CD8-positive, alpha-beta memory T cell (primary cell): ENCODE data around the gene SLC6A7. TPM values are rescaled to one million over a fixed set of nuclear protein-coding genes. Genes with fewer than 3 reads are reported as not detected.

Experiments used
- CTCF ChIA-PET: fragments of 350-600 bp; sonication (Branson Sonifier 250); formaldehyde crosslinking; loops from one replicate; lab custom pipeline; 2021; ENCODE audit warnings: antibody characterized with exemption; lab: Charles Lee
- POLR2A ChIA-PET: fragments of 350-600 bp; sonication (Branson Sonifier 250); formaldehyde crosslinking; loops from one replicate; lab custom pipeline; 2021; ENCODE audit warnings: antibody characterized with exemption; lab: Charles Lee
- DNase-seq, 5 donors: peaks; one replicate each; pipeline versions ENCODE4 v3.0.0 to v3.0.0-alpha.2; 2020 to 2022; ENCODE audit warnings: mixed read lengths in 1 of 5
- H3K27ac ChIP-seq: one replicate; pipeline ENCODE4 v1.7.0; 2013; ENCODE audit warnings: low read depth, mild to moderate bottlenecking, low read length, moderate library complexity
- H3K27me3 ChIP-seq: 2 replicates; pipeline ENCODE4 v1.7.0; 2013; ENCODE audit warnings: low read length, mild to moderate bottlenecking; ENCODE audit not compliant: insufficient read depth, poor library complexity, severe bottlenecking
- H3K36me3 ChIP-seq: 2 replicates; pipeline ENCODE4 v1.7.0; 2013; ENCODE audit warnings: mild to moderate bottlenecking, low read length, moderate library complexity; ENCODE audit not compliant: insufficient read depth
- H3K4me1 ChIP-seq: 2 replicates; pipeline ENCODE4 v1.7.0; 2013; ENCODE audit warnings: mild to moderate bottlenecking, low read length, moderate library complexity; ENCODE audit not compliant: insufficient read depth
- H3K4me3 ChIP-seq: 2 replicates; pipeline ENCODE4 v1.7.0; 2013; ENCODE audit warnings: mild to moderate bottlenecking, low read length
- H3K9me3 ChIP-seq: 2 replicates; pipeline ENCODE4 v1.7.0; 2013; ENCODE audit warnings: mild to moderate bottlenecking, low read length
- H3K27ac Mint-ChIP-seq, 8 donors: one replicate each; pipeline ENCODE4 v1.8.0; 2020 to 2021; ENCODE audit warnings: mixed read lengths in 8 of 8, mild to moderate bottlenecking in 6 of 8, inconsistent platforms in 3 of 8, moderate library complexity in 3 of 8
- H3K27me3 Mint-ChIP-seq, 2 donors: one replicate each; pipeline ENCODE4 v1.8.0; 2020 to 2021; ENCODE audit warnings: mixed read lengths in 2 of 2, mild to moderate bottlenecking in 1 of 2, moderate library complexity in 1 of 2
- H3K36me3 Mint-ChIP-seq, 3 donors: one replicate each; pipeline ENCODE4 v1.8.0; 2020 to 2021; ENCODE audit warnings: mixed read lengths in 3 of 3, inconsistent platforms in 1 of 3, mild to moderate bottlenecking in 1 of 3
- H3K4me1 Mint-ChIP-seq, 3 donors: one replicate each; pipeline ENCODE4 v1.8.0; 2020 to 2021; ENCODE audit warnings: mixed read lengths in 3 of 3, inconsistent platforms in 1 of 3, mild to moderate bottlenecking in 1 of 3
- H3K4me3 Mint-ChIP-seq, 7 donors: one replicate each; pipeline ENCODE4 v1.8.0; 2020 to 2021; ENCODE audit warnings: mixed read lengths in 7 of 7, mild to moderate bottlenecking in 6 of 7, moderate library complexity in 4 of 7, inconsistent platforms in 2 of 7
- H3K9me3 Mint-ChIP-seq, 5 donors: one replicate each; pipeline ENCODE4 v1.8.0; 2020 to 2022; ENCODE audit warnings: mixed read lengths in 5 of 5, mild to moderate bottlenecking in 3 of 5, moderate library complexity in 2 of 5, inconsistent platforms in 1 of 5
- polyA plus RNA-seq: library from polyadenylated mRNA; unstranded; fragments of 300-500 nt; fragmentation: Illumina TruSeq; gene quantifications from one replicate; pipeline ENCODE4 v1.2.3, GENCODE V29; 2021
- total RNA-seq, 2 experiments: library from RNA; stranded (reverse); gene quantifications; one replicate each; pipeline ENCODE4 v1.2.3, GENCODE V29; 2021

The SLC6A7 gene
- total RNA-seq (not detected), polyA plus RNA-seq (not detected)

- Histone ChIP-seq H3K9me3 (no peaks in the 10 kb centered on the region), H3K36me3 (no peaks in the 10 kb centered on the region), H3K27ac (no peak within 1 kb of the TSS), H3K4me1 (no peaks in the 10 kb centered on the region), H3K4me3 (no peak within 1 kb of the TSS), H3K27me3 (peaks cover 4% of the 10 kb centered on the region)
- no peak within 1 kb of the TSS for H3K27ac Mint-ChIP-seq
- CTCF ChIA-PET: no interaction called here
- no peak within 1 kb of the TSS for H3K4me3 Mint-ChIP-seq
- DNase-seq: no peak
- no peaks in the 10 kb centered on the region for H3K36me3 Mint-ChIP-seq
- H3K27me3 Mint-ChIP-seq: peaks cover 22 to 36% of the 10 kb centered on the region in 2 donors
- H3K9me3 Mint-ChIP-seq: peaks cover 0 to under 1% (median 0%) of the 10 kb centered on the region in 5 donors
- POLR2A ChIA-PET: no interaction called here
- no peaks in the 10 kb centered on the region for H3K4me1 Mint-ChIP-seq
These were observed at the start of gene SLC6A7 for GRCh38 chr5:150189728-150190502. SLC6A7 (plus strand) TSS chr5:150190062; CDS start chr5:150190328, 266 bp downstream.

- no peak for DNase-seq
- H3K4me3 Mint-ChIP-seq: no peak overlapping the region
- H3K4me1 Mint-ChIP-seq: no peaks in the 10 kb centered on the region
- CTCF ChIA-PET: no interaction called here
- POLR2A ChIA-PET: no interaction called here
- no peaks in the 10 kb centered on the region for H3K9me3 Mint-ChIP-seq
- Histone ChIP-seq H3K4me1 (no peaks in the 10 kb centered on the region), H3K27ac (no peak overlapping the region), H3K9me3 (no peaks in the 10 kb centered on the region), H3K36me3 (no peaks in the 10 kb centered on the region), H3K27me3 (no peaks in the 10 kb centered on the region), H3K4me3 (no peak overlapping the region)
- no peaks in the 10 kb centered on the region for H3K36me3 Mint-ChIP-seq
- peaks cover 5 to 10% of the 10 kb centered on the region in 2 donors for H3K27me3 Mint-ChIP-seq
- no peak overlapping the region for H3K27ac Mint-ChIP-seq
These were observed 49.0 kb upstream of the SLC6A7 start for GRCh38 chr5:150140830-150141229.

GRCh38 chr5:150141544-150142184, 48.2 kb upstream of the SLC6A7 start:
- CTCF ChIA-PET: no interaction called here
- peaks cover 5 to 11% of the 10 kb centered on the region in 2 donors for H3K27me3 Mint-ChIP-seq
- H3K9me3 Mint-ChIP-seq: no peaks in the 10 kb centered on the region
- H3K4me3 Mint-ChIP-seq: no peak overlapping the region
- POLR2A ChIA-PET: no interaction called here
- H3K4me1 ChIP-seq: no peaks in the 10 kb centered on the region
- no peak for DNase-seq
- no peak overlapping the region for H3K4me3 ChIP-seq
- H3K36me3 Mint-ChIP-seq: no peaks in the 10 kb centered on the region
- peak overlapping the region in 1 of 8 donors; percentile 46 for H3K27ac Mint-ChIP-seq
- H3K36me3 ChIP-seq: no peaks in the 10 kb centered on the region
- no peaks in the 10 kb centered on the region for H3K9me3 ChIP-seq
- no peak overlapping the region for H3K27ac ChIP-seq
- H3K4me1 Mint-ChIP-seq: no peaks in the 10 kb centered on the region
- no peaks in the 10 kb centered on the region for H3K27me3 ChIP-seq

- Histone ChIP-seq H3K27me3 (no peaks in the 10 kb centered on the region), H3K27ac (no peak overlapping the region), H3K36me3 (no peaks in the 10 kb centered on the region), H3K4me3 (no peak overlapping the region), H3K9me3 (no peaks in the 10 kb centered on the region), H3K4me1 (no peaks in the 10 kb centered on the region)
- ChIA-PET CTCF (no interaction called here), POLR2A (no interaction called here)
- no peak for DNase-seq
- Mint-ChIP-seq H3K27ac (no peak overlapping the region), H3K36me3 (no peaks in the 10 kb centered on the region), H3K4me3 (no peak overlapping the region), H3K4me1 (no peaks in the 10 kb centered on the region), H3K9me3 (no peaks in the 10 kb centered on the region), H3K27me3 (peaks cover 5 to 7% of the 10 kb centered on the region in 2 donors)
These were observed 47.5 kb upstream of the SLC6A7 start for GRCh38 chr5:150142185-150142958.

GRCh38 chr5:150142959-150143349, 46.9 kb upstream of the SLC6A7 start:
- Mint-ChIP-seq H3K27ac (no peak overlapping the region), H3K4me1 (no peaks in the 10 kb centered on the region), H3K36me3 (no peaks in the 10 kb centered on the region), H3K4me3 (no peak overlapping the region), H3K27me3 (peaks cover 2 to 5% of the 10 kb centered on the region in 2 donors), H3K9me3 (no peaks in the 10 kb centered on the region)
- Histone ChIP-seq H3K9me3 (no peaks in the 10 kb centered on the region), H3K4me1 (no peaks in the 10 kb centered on the region), H3K36me3 (no peaks in the 10 kb centered on the region), H3K27ac (no peak overlapping the region), H3K4me3 (no peak overlapping the region), H3K27me3 (no peaks in the 10 kb centered on the region)
- DNase-seq: no peak
- CTCF ChIA-PET: no interaction called here
- POLR2A ChIA-PET: no interaction called here

- peak overlapping the region in 1 of 8 donors; percentile 43 for H3K27ac Mint-ChIP-seq
- H3K4me1 Mint-ChIP-seq: no peaks in the 10 kb centered on the region
- CTCF ChIA-PET: no interaction called here
These were observed 46.3 kb upstream of the SLC6A7 start for GRCh38 chr5:150143350-150144245.

GRCh38 chr5:150144246-150144801, 45.5 kb upstream of the SLC6A7 start:
- DNase-seq: no peak
- Mint-ChIP-seq H3K4me1 (no peaks in the 10 kb centered on the region), H3K4me3 (peak overlapping the region in 1 of 7 donors; percentile 33), H3K36me3 (no peaks in the 10 kb centered on the region), H3K9me3 (no peaks in the 10 kb centered on the region), H3K27me3 (peaks cover 5 to 6% of the 10 kb centered on the region in 2 donors), H3K27ac (peak overlapping the region in 1 of 8 donors; percentile 82)
- H3K4me1 ChIP-seq: no peaks in the 10 kb centered on the region
- H3K9me3 ChIP-seq: no peaks in the 10 kb centered on the region
- ChIA-PET CTCF (no interaction called here), POLR2A (no interaction called here)
- H3K27me3 ChIP-seq: no peaks in the 10 kb centered on the region
- no peaks in the 10 kb centered on the region for H3K36me3 ChIP-seq
- H3K27ac ChIP-seq: peak overlapping the region; percentile 24
- H3K4me3 ChIP-seq: no peak overlapping the region

More at GRCh38 chr5:150143350-150144245, 46.3 kb upstream of the SLC6A7 start:
- Mint-ChIP-seq H3K4me3 (no peak overlapping the region), H3K36me3 (no peaks in the 10 kb centered on the region), H3K27me3 (peaks cover 4 to 5% of the 10 kb centered on the region in 2 donors), H3K9me3 (no peaks in the 10 kb centered on the region)
- Histone ChIP-seq H3K27me3 (no peaks in the 10 kb centered on the region), H3K27ac (peak overlapping the region; percentile 24), H3K36me3 (no peaks in the 10 kb centered on the region), H3K4me1 (no peaks in the 10 kb centered on the region), H3K4me3 (no peak overlapping the region), H3K9me3 (no peaks in the 10 kb centered on the region)
- POLR2A ChIA-PET: no interaction called here
- no peak for DNase-seq
